ENCODE results near the gene FBXW2. TPM values are rescaled to one million over a fixed set of nuclear protein-coding genes. Genes with fewer than 3 reads are reported as not detected.

FBXW2 gene
- total RNA-seq, 6 donors from 2014 or later, result 42.2 to 149 (median 79.7) TPM

DNA sequence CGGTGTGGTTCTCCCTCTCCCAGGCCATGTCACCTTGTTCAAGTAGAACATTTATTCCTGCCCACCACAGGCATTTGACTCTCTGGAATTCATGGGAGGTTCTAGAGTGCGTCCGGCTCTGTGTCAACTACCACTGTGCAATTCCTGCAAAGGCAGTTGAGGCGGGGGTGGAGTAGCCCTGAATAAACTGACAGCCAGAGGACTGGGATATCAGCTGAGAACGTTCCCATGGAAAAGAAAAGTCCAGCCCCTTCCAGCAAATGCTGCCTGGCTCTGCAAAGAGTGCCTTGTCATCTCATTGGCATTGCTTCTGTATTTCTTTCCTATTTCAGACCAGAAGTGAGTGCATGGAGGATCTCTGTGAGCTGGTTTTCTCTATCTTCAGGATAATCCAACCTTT, 60.0 kb downstream of the FBXW2 start:
- no peaks in the 10 kb centered on the region for H3K27me3 ChIP-seq
- DNase-seq (peak in 1 of 2 donors; percentile 91), ATAC-seq (ENCODE audit: low FRiP score in 2 of 2) (peak; percentile 37 to 72)
- H3K36me3 ChIP-seq, result no peaks in the 10 kb centered on the region
- H3K27ac ChIP-seq, result peak overlapping the region; percentile 73 to 92 (median 89)
- peaks cover 35 to 64% (median 44%) of the 10 kb centered on the region in 4 donors for H3K4me1 ChIP-seq
- no peaks in the 10 kb centered on the region for H3K9me3 ChIP-seq
- TF ChIP-seq POLR2AphosphoS5 (IDR thresholded peaks at IDR 0.05) (peak; percentile 52 to 70), EP300 (IDR thresholded peaks at IDR 0.05) (peak in 3 of 4 donors; percentile 66 to 94 (median 93)), POLR2A (IDR thresholded peaks at IDR 0.05) (peak in 1 of 4 donors; percentile 39)
- TF ChIP-seq, protein P1, sequence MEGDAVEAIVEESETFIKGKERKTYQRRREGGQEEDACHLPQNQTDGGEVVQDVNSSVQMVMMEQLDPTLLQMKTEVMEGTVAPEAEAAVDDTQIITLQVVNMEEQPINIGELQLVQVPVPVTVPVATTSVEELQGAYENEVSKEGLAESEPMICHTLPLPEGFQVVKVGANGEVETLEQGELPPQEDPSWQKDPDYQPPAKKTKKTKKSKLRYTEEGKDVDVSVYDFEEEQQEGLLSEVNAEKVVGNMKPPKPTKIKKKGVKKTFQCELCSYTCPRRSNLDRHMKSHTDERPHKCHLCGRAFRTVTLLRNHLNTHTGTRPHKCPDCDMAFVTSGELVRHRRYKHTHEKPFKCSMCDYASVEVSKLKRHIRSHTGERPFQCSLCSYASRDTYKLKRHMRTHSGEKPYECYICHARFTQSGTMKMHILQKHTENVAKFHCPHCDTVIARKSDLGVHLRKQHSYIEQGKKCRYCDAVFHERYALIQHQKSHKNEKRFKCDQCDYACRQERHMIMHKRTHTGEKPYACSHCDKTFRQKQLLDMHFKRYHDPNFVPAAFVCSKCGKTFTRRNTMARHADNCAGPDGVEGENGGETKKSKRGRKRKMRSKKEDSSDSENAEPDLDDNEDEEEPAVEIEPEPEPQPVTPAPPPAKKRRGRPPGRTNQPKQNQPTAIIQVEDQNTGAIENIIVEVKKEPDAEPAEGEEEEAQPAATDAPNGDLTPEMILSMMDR (IDR thresholded peaks at IDR 0.05), result no peak
- WGBS, 2 donors, result 59 to 62% methylated on average over 5 of the region's 5 CpGs
- no peak overlapping the region for H3K4me3 ChIP-seq

- TF ChIP-seq, protein P1 (IDR thresholded peaks at IDR 0.05), result no peak
- peak in 2 of 4 donors; percentile 83 to 95 for TF ChIP-seq EP300 (IDR thresholded peaks at IDR 0.05)
- peak; percentile 67 to 72 for TF ChIP-seq POLR2AphosphoS5 (IDR thresholded peaks at IDR 0.05)
- peak in 1 of 4 donors; percentile 1 for TF ChIP-seq POLR2A (IDR thresholded peaks at IDR 0.05)
- ATAC-seq (ENCODE audit: low FRiP score in 2 of 2), result peak; percentile 59 to 90
- no peak overlapping the region for H3K4me3 ChIP-seq
- peak overlapping the region; percentile 1 to 92 (median 76) for H3K27ac ChIP-seq
- no peaks in the 10 kb centered on the region for H3K9me3 ChIP-seq
- peaks cover 35 to 59% (median 44%) of the 10 kb centered on the region in 4 donors for H3K4me1 ChIP-seq
- no peaks in the 10 kb centered on the region for H3K27me3 ChIP-seq
- 64 to 66% methylated on average over 4 to 7 of the region's 7 CpGs for WGBS, 2 donors
- no peaks in the 10 kb centered on the region for H3K36me3 ChIP-seq
- DNase-seq, result peak in 1 of 2 donors; percentile 93
Observed at GRCh38 chr9:120730654-120731514, 62.3 kb downstream of the FBXW2 start.

DNA sequence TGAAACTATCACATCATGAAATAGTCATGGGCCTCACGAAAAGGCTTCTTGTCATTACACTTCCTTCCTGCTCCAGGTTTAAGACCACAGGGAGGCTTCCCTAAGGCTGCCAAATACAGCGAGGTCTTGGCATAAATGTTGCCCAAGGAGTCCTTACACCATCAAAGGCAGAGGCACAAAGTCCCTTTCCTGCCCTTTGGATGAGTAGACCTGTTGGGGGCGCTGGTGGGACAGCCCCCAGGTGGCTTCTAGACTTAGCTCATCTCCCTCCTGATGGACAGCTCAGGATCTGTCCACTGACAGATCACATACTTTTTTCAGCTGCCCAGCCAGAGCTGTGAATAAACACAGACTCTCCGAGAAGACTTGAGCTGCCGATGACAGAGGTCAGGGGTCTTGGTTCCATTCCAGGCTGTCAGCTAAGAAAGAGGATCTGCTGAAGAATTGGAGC, 63.4 kb downstream of the FBXW2 start:
- WGBS, 2 donors, result 36 to 45% methylated on average over 5 of the region's 5 CpGs
- H3K27ac ChIP-seq, result peak overlapping the region; percentile 34 to 91 (median 76)
- H3K4me1 ChIP-seq, result peaks cover 30 to 56% (median 39%) of the 10 kb centered on the region in 4 donors
- H3K9me3 ChIP-seq, result no peaks in the 10 kb centered on the region
- H3K36me3 ChIP-seq, result no peaks in the 10 kb centered on the region
- DNase-seq (no peak), ATAC-seq (ENCODE audit: low FRiP score in 2 of 2) (peak in 1 of 2 donors; percentile 18)
- TF ChIP-seq POLR2A (IDR thresholded peaks at IDR 0.05) (no peak), POLR2AphosphoS5 (IDR thresholded peaks at IDR 0.05) (no peak)
- H3K27me3 ChIP-seq, result no peaks in the 10 kb centered on the region
- H3K4me3 ChIP-seq, result no peak overlapping the region

DNA sequence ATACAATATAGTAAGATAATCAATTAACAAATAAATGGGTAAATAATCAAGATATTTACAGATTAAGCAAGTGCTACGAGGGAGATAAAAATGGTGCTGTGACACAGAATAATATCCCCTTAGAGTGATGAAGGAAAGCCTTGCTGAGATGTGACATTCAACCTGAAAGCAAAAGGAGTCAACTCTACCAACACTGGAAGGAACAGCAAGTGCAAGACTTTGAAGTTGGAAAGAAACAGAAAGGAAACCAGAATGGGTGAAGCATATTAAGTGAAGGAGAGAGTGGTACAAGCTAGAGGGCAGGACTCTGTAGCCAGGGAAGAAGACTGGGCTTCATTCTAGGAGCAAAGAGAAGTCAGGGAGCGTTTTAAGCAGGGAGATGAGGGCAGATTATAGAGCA, 66.7 kb downstream of the FBXW2 start:
- WGBS, 2 donors, result 84 to 88% methylated on average over 2 of the region's 2 CpGs
- TF ChIP-seq POLR2A (IDR thresholded peaks at IDR 0.05) (no peak), EP300 (IDR thresholded peaks at IDR 0.05) (no peak), POLR2AphosphoS5 (IDR thresholded peaks at IDR 0.05) (no peak)
- TF ChIP-seq, protein P1 (IDR thresholded peaks at IDR 0.05), result no peak
- H3K27me3 ChIP-seq, result no peaks in the 10 kb centered on the region
- no peaks in the 10 kb centered on the region for H3K36me3 ChIP-seq
- no peak for DNase-seq
- no peaks in the 10 kb centered on the region for H3K9me3 ChIP-seq
- peaks cover 12 to 32% (median 18%) of the 10 kb centered on the region in 4 donors for H3K4me1 ChIP-seq
- H3K4me3 ChIP-seq, result no peak overlapping the region
- no peak overlapping the region for H3K27ac ChIP-seq
- no peak for ATAC-seq (ENCODE audit: low FRiP score in 2 of 2)

DNA sequence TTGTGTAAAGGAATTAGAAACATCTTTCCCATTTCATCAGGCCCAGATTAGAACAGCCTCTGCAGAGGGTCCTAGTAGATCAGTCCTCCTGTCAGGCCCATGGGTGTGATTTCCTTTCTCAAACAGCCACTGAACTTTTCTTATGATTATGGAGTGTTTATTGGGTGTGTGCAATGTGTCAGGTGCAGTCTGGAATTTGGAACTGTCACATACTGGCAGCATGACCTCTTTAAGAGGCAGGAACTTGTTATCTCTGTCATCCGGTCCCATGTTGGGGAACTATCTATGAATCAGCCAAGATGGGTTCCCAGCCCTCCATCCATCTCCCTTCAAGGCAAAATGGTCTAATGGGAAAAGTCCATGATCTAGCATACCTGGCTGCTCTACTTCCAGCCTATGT, 67.3 kb downstream of the FBXW2 start:
- Histone ChIP-seq H3K4me3 (no peak overlapping the region), H3K36me3 (no peaks in the 10 kb centered on the region), H3K4me1 (peaks cover 9 to 26% (median 14%) of the 10 kb centered on the region in 4 donors), H3K27ac (peak overlapping the region in 2 of 4 donors; percentile 64 to 74), H3K27me3 (no peaks in the 10 kb centered on the region), H3K9me3 (no peaks in the 10 kb centered on the region)
- DNase-seq (no peak), ATAC-seq (ENCODE audit: low FRiP score in 2 of 2) (no peak)
- TF ChIP-seq POLR2A (IDR thresholded peaks at IDR 0.05), result no peak
- TF ChIP-seq, protein P1 (IDR thresholded peaks at IDR 0.05), result no peak
- 56 to 75% methylated on average over 1 of the region's 1 CpG for WGBS, 2 donors

Measured in upper lobe of left lung (tissue), 6 donors.